ENCODE data around the gene SEMA5B.

SEMA5B gene

GRCh38 chr3:122912772-122913538 lies 114.6 kb downstream of the SEMA5B start:
- no peaks in the 10 kb centered on the region for H3K4me1 ChIP-seq (ENCODE audit: control insufficient read depth in 1 of 2, insufficient read depth in 2 of 2, low read length in 2 of 2)
- no peaks in the 10 kb centered on the region for H3K36me3 ChIP-seq (ENCODE audit: control insufficient read depth in 1 of 2, insufficient read depth in 2 of 2, low read length in 2 of 2)
- H3K9ac ChIP-seq (ENCODE audit: low read depth in 1 of 2, low read length in 2 of 2): no peak overlapping the region
- H3K27me3 ChIP-seq (ENCODE audit: control insufficient read depth in 1 of 2, insufficient read depth in 2 of 2, low read length in 2 of 2): peaks cover 8 to 10% of the 10 kb centered on the region in 2 donors
- H3K9me3 ChIP-seq (ENCODE audit: control insufficient read depth in 1 of 2, low read length in 2 of 2): no peaks in the 10 kb centered on the region
- H3K4me3 ChIP-seq (ENCODE audit: low read depth in 1 of 2, low read length in 2 of 2): no peak overlapping the region
- H3K27ac ChIP-seq (ENCODE audit: low read depth, low read length): no peak overlapping the region

DNA sequence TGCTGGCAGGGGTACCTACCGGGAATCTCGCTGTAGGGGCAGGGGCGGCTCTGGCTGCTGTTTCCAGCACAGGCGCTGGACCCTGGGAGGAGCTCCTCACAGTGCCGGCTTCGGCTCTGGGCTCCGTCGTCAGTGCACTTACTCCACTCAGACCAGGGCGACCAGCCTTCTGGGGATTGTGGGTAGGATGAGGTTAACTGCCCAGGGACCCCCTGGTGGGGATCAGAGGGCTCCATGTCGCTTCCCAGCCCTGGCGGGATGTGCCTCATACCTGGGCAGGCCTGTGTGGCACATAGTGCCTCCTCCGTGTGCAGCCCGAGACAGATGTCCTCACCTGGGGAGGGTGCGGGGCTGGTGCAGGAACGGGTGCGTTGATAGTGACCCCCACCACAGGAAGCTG lies 115.7 kb downstream of the SEMA5B start:
- peaks cover 8 to 10% of the 10 kb centered on the region in 2 donors for H3K27me3 ChIP-seq (ENCODE audit: control insufficient read depth in 1 of 2, insufficient read depth in 2 of 2, low read length in 2 of 2)
- H3K36me3 ChIP-seq (ENCODE audit: control insufficient read depth in 1 of 2, insufficient read depth in 2 of 2, low read length in 2 of 2): no peaks in the 10 kb centered on the region
- no peak overlapping the region for H3K4me3 ChIP-seq (ENCODE audit: low read depth in 1 of 2, low read length in 2 of 2)
- no peak overlapping the region for H3K27ac ChIP-seq (ENCODE audit: low read depth, low read length)
- H3K9me3 ChIP-seq (ENCODE audit: control insufficient read depth in 1 of 2, low read length in 2 of 2): no peaks in the 10 kb centered on the region
- H3K9ac ChIP-seq (ENCODE audit: low read depth in 1 of 2, low read length in 2 of 2): no peak overlapping the region
- H3K4me1 ChIP-seq (ENCODE audit: control insufficient read depth in 1 of 2, insufficient read depth in 2 of 2, low read length in 2 of 2): no peaks in the 10 kb centered on the region

GRCh38 chr3:122908251-122908650 lies 119.3 kb downstream of the SEMA5B start:
- no peak overlapping the region for H3K4me3 ChIP-seq (ENCODE audit: low read depth in 1 of 2, low read length in 2 of 2)
- H3K36me3 ChIP-seq (ENCODE audit: control insufficient read depth in 1 of 2, insufficient read depth in 2 of 2, low read length in 2 of 2): no peaks in the 10 kb centered on the region
- no peaks in the 10 kb centered on the region for H3K9me3 ChIP-seq (ENCODE audit: control insufficient read depth in 1 of 2, low read length in 2 of 2)
- H3K9ac ChIP-seq (ENCODE audit: low read depth in 1 of 2, low read length in 2 of 2): no peak overlapping the region
- no peak overlapping the region for H3K27ac ChIP-seq (ENCODE audit: low read depth, low read length)
- peaks cover 7 to 8% of the 10 kb centered on the region in 2 donors for H3K27me3 ChIP-seq (ENCODE audit: control insufficient read depth in 1 of 2, insufficient read depth in 2 of 2, low read length in 2 of 2)
- H3K4me1 ChIP-seq (ENCODE audit: control insufficient read depth in 1 of 2, insufficient read depth in 2 of 2, low read length in 2 of 2): no peaks in the 10 kb centered on the region

- no peaks in the 10 kb centered on the region for H3K36me3 ChIP-seq (ENCODE audit: control insufficient read depth in 1 of 2, insufficient read depth in 2 of 2, low read length in 2 of 2)
- no peak overlapping the region for H3K27ac ChIP-seq (ENCODE audit: low read depth, low read length)
- no peak overlapping the region for H3K9ac ChIP-seq (ENCODE audit: low read depth in 1 of 2, low read length in 2 of 2)
- H3K27me3 ChIP-seq (ENCODE audit: control insufficient read depth in 1 of 2, insufficient read depth in 2 of 2, low read length in 2 of 2): peaks cover 5% of the 10 kb centered on the region in 2 donors
- H3K9me3 ChIP-seq (ENCODE audit: control insufficient read depth in 1 of 2, low read length in 2 of 2): no peaks in the 10 kb centered on the region
- H3K4me3 ChIP-seq (ENCODE audit: low read depth in 1 of 2, low read length in 2 of 2): no peak overlapping the region
- no peaks in the 10 kb centered on the region for H3K4me1 ChIP-seq (ENCODE audit: control insufficient read depth in 1 of 2, insufficient read depth in 2 of 2, low read length in 2 of 2)
Measured at GRCh38 chr3:122907471-122907870, 120.1 kb downstream of the SEMA5B start.

DNA sequence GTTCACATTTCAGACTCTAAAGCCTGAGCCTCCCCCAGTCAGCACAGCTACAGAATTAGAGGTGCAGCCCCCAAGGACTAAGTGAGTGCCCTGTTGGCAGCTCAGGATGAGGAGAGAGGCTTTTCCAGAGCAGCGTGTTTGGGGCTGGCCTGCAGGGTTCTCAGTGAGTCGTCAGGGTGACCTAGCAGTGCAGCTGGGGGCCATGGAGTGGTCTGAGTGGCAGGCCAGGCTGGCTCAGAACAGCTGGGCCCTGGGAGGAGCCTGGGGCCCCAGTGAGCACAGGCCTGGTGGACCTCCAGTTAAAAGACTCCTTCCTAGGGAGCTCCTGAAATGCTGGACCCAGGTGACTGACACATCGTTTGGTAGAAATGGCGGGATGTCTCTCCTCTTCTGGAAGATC lies 124.4 kb downstream of the SEMA5B start:
- Histone ChIP-seq H3K9me3 (ENCODE audit: control insufficient read depth in 1 of 2, low read length in 2 of 2) (no peaks in the 10 kb centered on the region), H3K27ac (ENCODE audit: low read depth, low read length) (no peak overlapping the region), H3K4me3 (ENCODE audit: low read depth in 1 of 2, low read length in 2 of 2) (no peak overlapping the region), H3K4me1 (ENCODE audit: control insufficient read depth in 1 of 2, insufficient read depth in 2 of 2, low read length in 2 of 2) (no peaks in the 10 kb centered on the region), H3K27me3 (ENCODE audit: control insufficient read depth in 1 of 2, insufficient read depth in 2 of 2, low read length in 2 of 2) (no peaks in the 10 kb centered on the region), H3K9ac (ENCODE audit: low read depth in 1 of 2, low read length in 2 of 2) (no peak overlapping the region), H3K36me3 (ENCODE audit: control insufficient read depth in 1 of 2, insufficient read depth in 2 of 2, low read length in 2 of 2) (no peaks in the 10 kb centered on the region)

DNA sequence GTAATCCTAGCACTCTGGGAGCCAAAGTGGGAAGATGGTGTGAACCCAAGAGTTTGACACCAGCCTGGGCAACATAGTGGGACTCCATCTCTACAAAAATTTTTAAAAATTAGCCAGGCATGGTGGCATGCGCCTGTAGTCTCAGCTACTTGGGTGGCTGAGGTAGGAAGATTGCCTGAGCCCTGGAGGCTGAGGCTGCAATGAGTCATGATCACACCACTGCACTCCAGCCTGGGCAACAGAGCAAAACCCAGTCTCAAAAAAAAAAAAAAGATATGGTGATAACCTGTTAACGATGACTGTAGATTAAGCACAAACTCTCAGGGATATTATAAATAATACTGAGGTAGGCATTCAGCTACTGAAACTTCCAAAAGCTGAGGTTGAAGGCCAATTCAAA lies 125.2 kb downstream of the SEMA5B start:
- H3K36me3 ChIP-seq (ENCODE audit: control insufficient read depth in 1 of 2, insufficient read depth in 2 of 2, low read length in 2 of 2): no peaks in the 10 kb centered on the region
- H3K27me3 ChIP-seq (ENCODE audit: control insufficient read depth in 1 of 2, insufficient read depth in 2 of 2, low read length in 2 of 2): no peaks in the 10 kb centered on the region
- no peak overlapping the region for H3K9ac ChIP-seq (ENCODE audit: low read depth in 1 of 2, low read length in 2 of 2)
- H3K4me1 ChIP-seq (ENCODE audit: control insufficient read depth in 1 of 2, insufficient read depth in 2 of 2, low read length in 2 of 2): no peaks in the 10 kb centered on the region
- H3K9me3 ChIP-seq (ENCODE audit: control insufficient read depth in 1 of 2, low read length in 2 of 2): no peaks in the 10 kb centered on the region
- no peak overlapping the region for H3K27ac ChIP-seq (ENCODE audit: low read depth, low read length)
- no peak overlapping the region for H3K4me3 ChIP-seq (ENCODE audit: low read depth in 1 of 2, low read length in 2 of 2)

- Histone ChIP-seq H3K4me3 (ENCODE audit: low read depth in 1 of 2, low read length in 2 of 2) (no peak overlapping the region), H3K27me3 (ENCODE audit: control insufficient read depth in 1 of 2, insufficient read depth in 2 of 2, low read length in 2 of 2) (no peaks in the 10 kb centered on the region), H3K36me3 (ENCODE audit: control insufficient read depth in 1 of 2, insufficient read depth in 2 of 2, low read length in 2 of 2) (no peaks in the 10 kb centered on the region), H3K27ac (ENCODE audit: low read depth, low read length) (no peak overlapping the region), H3K4me1 (ENCODE audit: control insufficient read depth in 1 of 2, insufficient read depth in 2 of 2, low read length in 2 of 2) (no peaks in the 10 kb centered on the region), H3K9ac (ENCODE audit: low read depth in 1 of 2, low read length in 2 of 2) (no peak overlapping the region), H3K9me3 (ENCODE audit: control insufficient read depth in 1 of 2, low read length in 2 of 2) (no peaks in the 10 kb centered on the region)
Measured at GRCh38 chr3:122898298-122898697, 129.3 kb downstream of the SEMA5B start.

DNA sequence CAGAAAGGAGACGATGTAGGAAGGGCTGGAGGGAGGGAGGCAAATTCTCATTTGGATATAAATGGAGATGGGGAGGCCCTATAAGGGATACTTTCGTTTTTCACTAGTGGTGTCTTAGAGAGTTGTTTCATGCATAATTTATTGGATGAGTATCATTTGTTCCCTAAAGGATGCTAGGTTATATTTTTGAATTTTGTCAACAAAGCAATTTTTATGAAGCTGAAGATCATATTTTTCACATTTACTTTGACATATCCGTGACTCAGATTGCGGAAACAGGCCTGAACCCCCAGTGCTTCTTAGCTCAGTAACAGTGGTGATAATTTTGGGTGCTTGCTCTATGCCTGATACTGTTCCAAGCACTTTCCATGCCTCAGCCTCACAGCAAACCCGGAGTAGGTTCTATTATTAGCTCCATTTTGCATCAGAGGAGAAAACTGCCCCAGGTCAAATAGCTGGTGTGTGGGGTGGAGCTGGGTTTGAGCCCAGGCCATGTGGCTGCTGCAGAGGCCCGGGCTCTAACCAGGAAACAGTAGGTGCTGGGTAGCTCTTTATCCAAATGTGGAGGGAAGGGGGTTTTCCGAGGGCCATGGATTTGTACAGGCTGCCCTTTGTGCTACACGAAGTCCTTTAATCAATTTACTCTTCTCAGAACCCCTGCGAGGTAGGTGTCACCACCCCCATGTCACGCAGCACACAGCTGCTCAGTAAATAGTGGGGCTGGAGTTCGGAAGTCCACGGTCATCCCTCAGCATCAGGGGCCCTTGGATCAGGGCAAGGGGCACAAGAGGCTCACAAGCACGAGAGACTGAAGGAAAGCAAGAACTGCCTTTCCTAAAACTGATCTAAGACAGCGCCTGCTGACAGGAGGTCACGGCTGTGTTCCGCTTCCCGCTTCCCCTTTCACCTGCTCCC lies 133.6 kb downstream of the SEMA5B start:
- H3K36me3 ChIP-seq (ENCODE audit: control insufficient read depth in 1 of 2, insufficient read depth in 2 of 2, low read length in 2 of 2): no peaks in the 10 kb centered on the region
- H3K9me3 ChIP-seq (ENCODE audit: control insufficient read depth in 1 of 2, low read length in 2 of 2): no peaks in the 10 kb centered on the region
- H3K9ac ChIP-seq (ENCODE audit: low read depth in 1 of 2, low read length in 2 of 2): no peak overlapping the region
- H3K27me3 ChIP-seq (ENCODE audit: control insufficient read depth in 1 of 2, insufficient read depth in 2 of 2, low read length in 2 of 2): no peaks in the 10 kb centered on the region
- H3K4me1 ChIP-seq (ENCODE audit: control insufficient read depth in 1 of 2, insufficient read depth in 2 of 2, low read length in 2 of 2): peaks cover 0 to 9% of the 10 kb centered on the region in 2 donors
- no peak overlapping the region for H3K4me3 ChIP-seq (ENCODE audit: low read depth in 1 of 2, low read length in 2 of 2)
- H3K27ac ChIP-seq (ENCODE audit: low read depth, low read length): no peak overlapping the region

DNA sequence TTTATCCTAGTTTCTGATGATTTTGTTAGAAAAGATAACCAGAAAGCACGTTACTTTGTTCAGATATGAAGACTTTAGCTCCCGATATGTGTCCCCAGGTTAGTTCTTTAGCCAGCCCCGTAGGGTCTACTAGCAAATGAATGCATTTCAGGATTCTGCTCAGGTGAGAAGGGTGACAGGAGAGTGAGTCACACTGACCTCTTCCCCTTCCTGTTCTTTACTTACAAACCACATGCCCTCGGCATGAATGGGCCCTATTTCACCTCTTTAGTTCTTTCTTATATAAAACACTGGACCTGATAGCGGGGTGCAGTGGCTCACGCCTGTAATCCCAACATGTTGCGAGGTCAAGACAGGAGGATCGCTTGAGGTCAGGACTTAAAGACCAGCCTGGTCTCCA lies 134.3 kb downstream of the SEMA5B start:
- H3K4me1 ChIP-seq (ENCODE audit: control insufficient read depth in 1 of 2, insufficient read depth in 2 of 2, low read length in 2 of 2): peaks cover 0 to 9% of the 10 kb centered on the region in 2 donors
- no peak overlapping the region for H3K9ac ChIP-seq (ENCODE audit: low read depth in 1 of 2, low read length in 2 of 2)
- no peak overlapping the region for H3K27ac ChIP-seq (ENCODE audit: low read depth, low read length)
- H3K9me3 ChIP-seq (ENCODE audit: control insufficient read depth in 1 of 2, low read length in 2 of 2): no peaks in the 10 kb centered on the region
- no peaks in the 10 kb centered on the region for H3K36me3 ChIP-seq (ENCODE audit: control insufficient read depth in 1 of 2, insufficient read depth in 2 of 2, low read length in 2 of 2)
- no peaks in the 10 kb centered on the region for H3K27me3 ChIP-seq (ENCODE audit: control insufficient read depth in 1 of 2, insufficient read depth in 2 of 2, low read length in 2 of 2)
- H3K4me3 ChIP-seq (ENCODE audit: low read depth in 1 of 2, low read length in 2 of 2): no peak overlapping the region

Data from duodenal mucosa (tissue), 2 donors.